OCI-LY3 (cell line): ENCODE results near the gene RPL35.

Source experiments
- CTCF ChIP-seq: fragments of 200-600, 300-600 bp; sonication (generic); IDR thresholded peaks from 2 replicates; pipeline ENCODE4 v1.5.1; 2014; ENCODE audit warnings: antibody characterized with exemption, low read length, low read depth
- EZH2phosphoT487 ChIP-seq: fragments of 200-600 bp; shearing (Covaris generic); IDR thresholded peaks from 2 replicates; pipeline ENCODE4 v1.6.1; 2018; ENCODE audit warnings: antibody characterized with exemption, mixed run types, low read depth

- TF ChIP-seq CTCF (no peak), EZH2phosphoT487 (no peak)
Measured at GRCh38 chr9:124860582-124861341, 995 bp downstream of the RPL35 start.
